Skin epidermis (tissue), 12 donors: ENCODE results near the gene PRSS22.

ENCODE experiments used
- H3K27ac ChIP-seq, 21 experiments: fragments of 200-600 bp; sonication (generic) in 11 of 21; one replicate each; pipeline ENCODE4 v1.5.0; 2020; ENCODE audit warnings: mild to moderate bottlenecking in 3 of 21, inconsistent platforms in 2 of 21, moderate library complexity in 2 of 21
- H3K4me3 ChIP-seq, 7 experiments: fragments of 200-600 bp; sonication (generic) in 2 of 7; one replicate each; pipeline ENCODE4 v1.5.0; 2020; ENCODE audit warnings: inconsistent platforms in 2 of 7, mild to moderate bottlenecking in 2 of 7, moderate library complexity in 1 of 7

PRSS22 gene

GRCh38 chr16:2819939-2820835 lies 37.8 kb downstream of the PRSS22 start:
- no peak overlapping the region for H3K27ac ChIP-seq
- H3K4me3 ChIP-seq, result no peak overlapping the region

GRCh38 chr16:2819179-2819938 lies 38.6 kb downstream of the PRSS22 start:
- no peak overlapping the region for H3K27ac ChIP-seq

GRCh38 chr16:2818272-2818876 lies 39.6 kb downstream of the PRSS22 start:
- H3K4me3 ChIP-seq, result no peak overlapping the region
- no peak overlapping the region for H3K27ac ChIP-seq

More at GRCh38 chr16:2819179-2819938, 38.6 kb downstream of the PRSS22 start:
- H3K4me3 ChIP-seq, result no peak overlapping the region

GRCh38 chr16:2817340-2818271 lies 40.4 kb downstream of the PRSS22 start:
- Histone ChIP-seq H3K27ac (no peak overlapping the region), H3K4me3 (peak overlapping the region in 3 of 7 experiments; percentile 2 to 7 (median 3))

GRCh38 chr16:2816751-2817339 lies 41.1 kb downstream of the PRSS22 start, which contains the start of gene PRSS21:
Gene PRSS21 (plus strand): TSS chr16:2817237. CDS start chr16:2817269, 32 bp downstream.
- H3K4me3 ChIP-seq, result peak within 1 kb of the TSS in 3 of 7 experiments; percentile 2 to 7 (median 3)

GRCh38 chr16:2815299-2815771 lies 42.6 kb downstream of the PRSS22 start:
- Histone ChIP-seq H3K27ac (no peak overlapping the region), H3K4me3 (no peak overlapping the region)

More at GRCh38 chr16:2816751-2817339, 41.1 kb downstream of the PRSS22 start, which contains the start of gene PRSS21:
- no peak within 1 kb of the TSS for H3K27ac ChIP-seq

- Histone ChIP-seq H3K4me3 (no peak overlapping the region), H3K27ac (no peak overlapping the region)
Measured at GRCh38 chr16:2814551-2815298, 43.2 kb downstream of the PRSS22 start.

- Histone ChIP-seq H3K27ac (no peak overlapping the region), H3K4me3 (no peak overlapping the region)
Measured at GRCh38 chr16:2813771-2814221, 44.2 kb downstream of the PRSS22 start.

GRCh38 chr16:2811703-2812471 lies 46.1 kb downstream of the PRSS22 start:
- Histone ChIP-seq H3K27ac (peak overlapping the region in 2 of 21 experiments; percentile 5 to 30), H3K4me3 (no peak overlapping the region)

- Histone ChIP-seq H3K27ac (no peak overlapping the region), H3K4me3 (no peak overlapping the region)
Measured at GRCh38 chr16:2810651-2811050, 47.3 kb downstream of the PRSS22 start.

- no peak overlapping the region for H3K27ac ChIP-seq
Measured at GRCh38 chr16:2809149-2809760, 48.7 kb downstream of the PRSS22 start.

GRCh38 chr16:2808181-2808580 lies 49.8 kb downstream of the PRSS22 start:
- no peak overlapping the region for H3K4me3 ChIP-seq
- H3K27ac ChIP-seq, result no peak overlapping the region

More at GRCh38 chr16:2809149-2809760, 48.7 kb downstream of the PRSS22 start:
- no peak overlapping the region for H3K4me3 ChIP-seq

GRCh38 chr16:2806286-2806685 lies 51.7 kb downstream of the PRSS22 start:
- Histone ChIP-seq H3K27ac (no peak overlapping the region), H3K4me3 (no peak overlapping the region)

GRCh38 chr16:2804728-2805127 lies 53.2 kb downstream of the PRSS22 start:
- H3K4me3 ChIP-seq, result no peak overlapping the region
- no peak overlapping the region for H3K27ac ChIP-seq

GRCh38 chr16:2803545-2804195 lies 54.3 kb downstream of the PRSS22 start:
- no peak overlapping the region for H3K4me3 ChIP-seq
- H3K27ac ChIP-seq, result no peak overlapping the region
